Muscle of back (tissue), 11 donors: ENCODE data around the gene TRAF3IP3. TPM values are rescaled to one million over a fixed set of nuclear protein-coding genes. Genes with fewer than 3 reads are reported as not detected.

ENCODE experiments used
- DNase-seq, 3 donors: peaks; one replicate each; pipeline versions ENCODE4 v3.0.0 to v3.0.0-alpha.2; 2013
- polyA plus RNA-seq, 10 donors: library from polyadenylated mRNA; unstranded; fragments of 120-200 nt; gene quantifications; one replicate each; pipeline ENCODE4 v1.2.1, GENCODE V29; 2013; ENCODE audit not compliant: insufficient read length in 10 of 10

Gene TRAF3IP3
- polyA plus RNA-seq, 10 donors = 1.3 to 17.7 (median 2.9) TPM

DNA sequence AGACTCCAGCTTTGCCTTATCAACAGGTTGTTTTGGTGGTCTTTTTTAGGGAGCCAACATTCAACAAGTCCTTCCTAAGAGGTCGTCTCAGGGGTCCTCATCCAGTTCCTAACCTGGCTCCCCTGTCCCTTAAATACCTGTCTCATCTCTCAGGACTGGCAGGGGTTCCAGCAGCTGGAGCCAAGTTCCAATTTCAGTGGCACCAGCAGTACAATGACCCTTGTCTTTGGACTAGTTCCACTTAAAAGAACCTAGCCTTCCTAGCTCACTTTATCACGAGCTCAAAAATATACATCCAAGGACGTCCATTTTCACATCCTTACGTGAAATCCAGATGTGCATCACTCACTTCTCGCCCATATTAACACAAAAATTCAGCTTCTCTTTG is 18.7 kb upstream of the TRAF3IP3 start:
- DNase-seq = no peak

DNA sequence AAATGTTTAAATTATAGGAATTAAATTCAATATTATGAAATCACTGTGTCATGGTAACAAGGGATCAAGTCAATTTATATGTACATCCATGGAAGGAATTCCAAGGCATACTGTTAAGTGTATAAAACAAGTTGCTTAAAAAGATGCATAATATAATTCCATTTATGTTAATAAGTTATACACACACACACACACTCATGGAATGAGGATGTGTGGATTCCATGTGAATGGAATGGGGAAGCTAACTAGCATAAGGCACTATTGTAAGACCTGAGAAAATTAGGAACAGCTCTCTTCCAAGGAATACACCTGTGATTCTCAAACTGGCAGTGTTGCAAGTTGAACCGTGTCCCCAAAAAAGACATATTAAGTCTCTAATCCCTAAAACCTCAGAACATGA is 17.6 kb upstream of the TRAF3IP3 start:
- no peak for DNase-seq

DNA sequence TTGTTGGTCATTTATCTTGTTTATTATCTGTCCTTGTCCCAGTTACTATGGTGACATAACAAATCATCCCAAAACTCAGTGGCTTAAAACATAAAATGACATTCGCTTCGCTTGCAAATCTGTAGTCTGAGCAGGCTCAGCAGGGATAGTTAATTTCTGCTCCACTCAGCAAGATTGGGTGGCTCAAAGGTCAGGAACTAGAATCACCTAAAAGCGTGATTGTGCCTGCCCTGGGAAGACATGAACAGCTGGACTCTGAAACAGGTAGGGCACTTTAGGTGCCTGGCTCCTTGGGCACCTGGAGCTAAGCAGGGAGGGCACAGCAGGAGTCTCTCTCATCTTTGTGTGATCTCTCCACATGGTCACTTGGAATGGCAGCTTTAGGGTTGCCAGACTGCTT is 14.7 kb upstream of the TRAF3IP3 start:
- no peak for DNase-seq

DNA sequence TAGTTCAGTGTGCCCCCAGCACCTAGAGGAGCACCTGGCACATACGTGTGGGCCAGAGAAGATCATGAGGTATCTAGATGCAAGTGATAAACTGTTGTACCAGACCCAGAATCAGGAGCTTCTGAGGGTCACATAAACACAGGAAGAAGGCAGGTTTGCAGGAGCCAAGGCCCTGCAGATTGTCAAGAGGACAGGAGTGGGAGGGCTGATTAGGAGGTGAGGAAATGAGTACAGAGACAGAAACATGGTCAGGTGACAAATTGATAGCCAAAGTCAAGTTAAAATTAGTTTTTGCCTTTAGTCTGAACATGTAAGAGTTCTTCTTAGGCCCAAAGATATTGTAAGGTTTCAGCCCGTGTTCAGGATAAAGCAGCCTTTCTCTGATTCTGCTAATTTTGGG is 14.0 kb upstream of the TRAF3IP3 start:
- DNase-seq = no peak

DNA sequence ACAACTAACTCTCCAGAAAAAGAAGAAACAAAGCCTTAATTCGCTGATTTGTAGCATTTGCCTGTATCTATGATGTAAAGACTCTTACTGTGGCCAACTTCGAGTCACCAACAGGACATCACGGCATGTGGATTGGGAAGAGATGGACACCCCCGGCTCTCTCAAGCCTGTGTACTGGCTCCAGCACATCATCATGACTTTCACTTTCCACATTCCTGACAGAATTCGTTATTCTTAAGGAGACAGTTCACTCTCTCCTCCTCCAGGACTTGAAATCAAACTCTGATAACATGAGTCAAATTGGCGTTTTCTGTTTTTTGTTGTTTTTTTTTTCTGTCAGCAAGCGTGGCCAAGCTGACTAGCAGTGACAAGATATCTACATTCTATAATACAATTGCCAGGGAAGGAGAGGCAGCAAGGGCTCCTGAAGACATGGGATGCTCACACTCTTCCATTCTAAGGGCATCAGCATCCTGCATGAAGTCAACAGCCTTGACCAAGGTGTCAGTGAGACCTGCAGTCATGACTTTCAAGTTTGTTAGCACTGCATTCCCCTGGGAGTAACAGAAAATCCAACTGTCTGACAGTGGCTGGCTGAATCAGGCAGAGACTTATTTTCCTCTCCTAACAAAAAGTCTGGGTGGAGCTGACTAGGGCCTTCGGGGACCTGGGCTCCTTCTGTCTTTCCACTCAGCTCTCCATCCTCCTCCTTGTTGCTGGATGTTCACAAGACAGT is 13.3 kb upstream of the TRAF3IP3 start:
- peak; percentile 27 to 42 (median 34) for DNase-seq

DNA sequence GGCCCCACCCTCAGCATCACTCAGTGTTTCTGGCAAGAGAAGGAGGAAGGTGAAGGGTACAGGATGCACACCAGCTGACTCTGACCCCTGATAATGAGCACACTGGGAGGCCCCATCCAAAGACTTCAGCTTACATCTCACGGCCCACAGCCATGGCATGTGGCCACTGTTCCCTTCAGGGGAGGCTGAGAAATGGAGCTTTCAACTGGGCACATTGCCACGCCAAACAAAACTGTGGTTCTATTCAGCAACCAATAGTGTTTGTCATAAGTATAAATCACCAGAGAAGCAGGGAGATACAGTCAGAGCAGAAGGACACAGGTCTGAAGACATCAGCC is 12.7 kb upstream of the TRAF3IP3 start:
- DNase-seq = peak in 1 of 3 donors; percentile 38

DNA sequence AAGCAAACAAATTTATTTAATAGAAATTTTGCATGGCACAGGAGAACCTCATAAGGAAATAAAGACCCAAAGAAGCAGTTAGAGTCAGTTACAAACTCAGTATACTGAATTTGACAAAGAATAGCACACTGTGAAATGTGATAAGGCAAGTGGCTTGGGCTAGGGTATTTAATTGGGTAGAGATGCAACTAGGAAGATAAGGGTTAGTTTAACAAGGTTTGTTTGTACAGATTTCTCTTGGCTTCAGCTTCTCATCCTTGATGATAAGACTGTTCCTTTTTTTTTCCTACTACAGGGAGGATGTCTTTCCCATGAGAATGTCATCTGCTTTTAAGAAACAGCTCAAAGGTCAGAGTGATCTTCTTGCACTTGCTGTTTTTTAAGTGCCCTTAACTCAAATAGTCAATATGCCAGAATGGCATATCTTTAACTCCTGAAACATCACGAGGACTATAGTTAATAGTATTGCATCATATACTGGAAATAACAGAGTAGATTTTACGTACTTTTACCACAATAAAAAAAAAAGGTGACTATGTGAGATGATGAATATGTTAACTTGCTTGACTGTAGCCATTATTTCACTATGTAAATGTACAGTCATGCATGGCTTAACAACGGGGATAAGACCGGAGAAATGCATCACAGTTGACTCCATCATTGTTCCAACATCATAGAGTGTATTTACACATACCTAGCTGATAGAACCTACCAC is 9.2 kb upstream of the TRAF3IP3 start:
- DNase-seq = no peak

DNA sequence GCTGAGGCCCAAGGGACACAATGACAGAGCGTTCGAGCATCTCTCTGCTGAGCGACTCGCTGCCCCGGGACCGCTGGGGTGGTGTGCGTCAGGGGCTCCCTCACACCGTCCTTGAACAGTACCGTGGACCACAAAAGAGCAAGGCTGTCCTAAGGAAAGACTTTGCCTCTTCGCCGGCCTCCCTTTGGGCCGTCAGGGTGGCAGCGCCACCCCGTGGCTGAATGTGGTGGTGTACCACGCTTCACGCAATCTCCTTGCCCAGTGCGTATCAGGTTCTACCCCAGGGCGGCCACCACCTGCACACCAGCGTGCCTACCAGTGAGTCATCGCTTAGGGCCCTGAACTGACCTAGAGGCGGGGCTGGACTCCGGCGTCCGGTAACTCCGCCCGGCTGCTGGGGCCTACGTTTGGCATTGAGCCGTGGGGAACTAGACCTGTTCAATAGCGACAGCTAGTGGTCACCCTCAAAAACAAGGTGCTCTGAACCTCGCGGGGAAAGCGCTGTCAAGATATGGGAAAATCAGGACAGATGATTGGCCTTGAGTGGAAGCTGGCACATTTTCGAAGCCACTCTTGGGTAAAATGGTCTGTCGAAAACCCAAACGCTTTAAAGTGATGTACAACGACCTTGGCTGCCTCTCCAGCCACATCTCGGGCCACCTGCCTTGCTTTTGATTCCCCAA is 8.1 kb upstream of the TRAF3IP3 start:
- DNase-seq = peak; percentile 75 to 89 (median 84)

DNA sequence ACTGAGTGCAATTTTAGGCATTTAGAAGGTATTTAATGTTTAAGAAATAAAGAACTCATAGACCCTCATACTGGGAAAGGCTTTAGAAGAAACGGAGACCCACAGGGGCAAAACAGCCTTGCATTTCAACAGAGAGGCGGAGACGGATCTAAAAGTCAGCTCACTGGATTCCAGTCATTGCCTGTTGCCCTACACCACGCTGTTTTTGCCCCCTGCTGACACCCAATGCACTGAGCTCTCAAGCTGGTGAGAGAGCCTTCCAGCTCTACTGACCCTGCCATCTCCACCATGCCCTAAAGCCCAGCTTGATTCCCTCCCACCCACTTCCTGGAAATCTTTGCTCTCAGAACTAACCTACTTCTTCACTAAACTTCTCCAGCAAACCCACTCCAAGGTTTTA is 7.2 kb upstream of the TRAF3IP3 start:
- no peak for DNase-seq

DNA sequence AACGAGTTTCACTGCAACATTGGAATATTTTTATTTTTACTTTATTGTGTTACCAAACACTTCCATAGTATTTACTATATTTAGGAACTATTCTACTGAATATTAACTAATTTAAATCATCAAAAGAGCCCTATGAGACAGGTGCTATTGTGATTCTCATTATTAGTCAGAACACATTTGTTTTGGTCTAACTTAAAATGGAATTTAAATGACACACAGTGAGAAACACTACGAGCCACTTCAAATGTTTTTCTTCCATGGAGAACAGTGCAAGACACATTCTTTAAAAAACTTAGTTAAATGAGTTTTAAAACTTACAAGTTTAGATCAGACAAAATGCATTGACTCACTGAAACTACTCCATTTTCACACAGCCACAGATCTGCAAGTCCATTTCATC is 6.6 kb upstream of the TRAF3IP3 start:
- no peak for DNase-seq

DNA sequence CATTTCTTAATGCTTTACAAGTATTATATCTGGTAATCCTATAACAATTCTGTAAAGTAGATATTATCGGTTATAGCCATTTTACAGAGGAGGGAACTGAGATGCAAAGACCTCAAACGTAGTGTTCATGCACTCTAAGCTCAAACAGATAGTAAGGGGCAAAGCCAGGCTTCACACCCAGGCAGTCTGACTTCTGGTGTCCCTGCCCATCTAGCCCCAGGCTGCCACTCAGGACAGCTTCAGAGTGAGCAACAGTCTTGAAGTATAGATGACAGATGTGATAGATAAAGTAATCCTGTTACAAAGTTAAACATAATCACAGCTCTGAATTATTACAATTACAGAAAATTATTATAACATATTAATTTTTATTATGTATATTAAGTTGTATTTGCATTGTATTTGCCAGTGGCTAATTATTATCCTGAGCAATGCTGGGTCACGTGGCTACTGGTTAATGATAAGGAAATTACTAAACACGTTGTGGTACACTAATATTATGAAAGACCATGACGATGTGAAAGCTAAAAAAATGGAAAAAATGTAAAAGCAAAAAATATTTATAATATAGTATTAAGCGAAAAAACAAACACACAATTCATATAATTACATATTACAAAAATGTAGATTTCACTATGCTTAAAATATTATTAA is 6.1 kb upstream of the TRAF3IP3 start:
- DNase-seq = no peak

DNA sequence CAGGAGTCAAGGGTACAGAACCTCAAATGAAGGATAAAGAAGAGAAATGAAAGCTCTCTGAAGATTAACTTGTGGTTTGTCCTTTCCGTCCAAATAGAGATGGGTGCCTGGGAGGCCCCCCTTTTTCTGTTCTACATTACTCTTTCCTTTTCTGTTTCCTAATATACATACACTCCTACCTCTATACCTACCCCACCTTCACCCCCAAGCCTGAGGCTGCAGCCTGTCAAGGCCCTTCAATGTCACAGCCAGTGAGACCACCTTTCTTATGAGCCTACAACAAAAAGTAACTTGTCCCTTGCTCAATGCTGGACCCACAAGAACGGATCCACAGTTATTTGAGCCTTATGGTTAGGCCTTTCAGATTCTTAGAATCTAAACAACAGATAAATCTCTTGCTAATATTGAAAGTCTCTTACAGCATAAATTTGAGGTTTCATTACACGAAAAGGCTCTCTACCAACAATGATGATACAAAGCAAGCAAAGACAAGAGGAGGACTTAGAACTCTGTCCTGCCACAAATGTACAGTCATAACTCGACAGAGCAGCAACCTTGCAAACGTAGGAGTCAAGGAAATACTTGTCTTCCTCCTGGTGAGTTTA is 4.1 kb upstream of the TRAF3IP3 start:
- DNase-seq = no peak

DNA sequence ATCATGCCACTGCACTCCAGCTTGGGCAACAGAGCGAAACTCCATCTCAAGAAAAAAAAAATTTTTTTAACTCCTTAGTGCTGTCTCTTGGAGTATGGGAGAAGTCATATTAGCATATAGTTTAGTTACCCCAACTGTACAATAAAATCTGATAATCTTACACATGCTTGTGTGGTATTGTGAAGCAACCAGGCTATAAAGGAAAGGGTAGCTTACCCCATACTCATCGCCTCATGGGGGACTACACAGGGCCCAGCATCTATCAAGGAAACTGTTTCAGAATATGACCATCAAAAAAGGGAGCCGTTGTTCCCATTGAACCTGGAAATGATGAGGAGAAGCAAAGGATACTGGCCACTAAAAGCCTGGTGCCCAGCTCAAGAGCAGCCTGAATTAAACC is 3.0 kb upstream of the TRAF3IP3 start:
- no peak for DNase-seq

DNA sequence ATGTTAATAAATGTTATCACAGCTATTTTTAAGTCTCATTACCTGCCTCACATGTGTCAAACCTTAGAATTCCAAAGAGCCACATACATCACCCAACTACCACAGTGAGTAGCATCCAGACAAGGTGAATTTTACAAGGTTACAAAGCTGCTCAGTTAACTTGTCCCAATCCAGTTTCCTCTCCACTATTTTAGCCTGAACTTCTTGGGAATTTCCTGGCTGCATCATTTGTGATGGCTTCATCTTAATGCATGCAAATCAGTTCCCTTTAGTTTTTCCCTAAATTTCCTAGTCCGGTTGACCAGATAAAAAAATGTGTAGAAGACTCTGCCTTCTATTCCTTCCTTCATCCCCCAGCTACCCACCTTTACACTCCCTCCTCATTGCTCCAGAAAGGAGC is 597 bp upstream of the TRAF3IP3 start:
- no peak for DNase-seq

DNA sequence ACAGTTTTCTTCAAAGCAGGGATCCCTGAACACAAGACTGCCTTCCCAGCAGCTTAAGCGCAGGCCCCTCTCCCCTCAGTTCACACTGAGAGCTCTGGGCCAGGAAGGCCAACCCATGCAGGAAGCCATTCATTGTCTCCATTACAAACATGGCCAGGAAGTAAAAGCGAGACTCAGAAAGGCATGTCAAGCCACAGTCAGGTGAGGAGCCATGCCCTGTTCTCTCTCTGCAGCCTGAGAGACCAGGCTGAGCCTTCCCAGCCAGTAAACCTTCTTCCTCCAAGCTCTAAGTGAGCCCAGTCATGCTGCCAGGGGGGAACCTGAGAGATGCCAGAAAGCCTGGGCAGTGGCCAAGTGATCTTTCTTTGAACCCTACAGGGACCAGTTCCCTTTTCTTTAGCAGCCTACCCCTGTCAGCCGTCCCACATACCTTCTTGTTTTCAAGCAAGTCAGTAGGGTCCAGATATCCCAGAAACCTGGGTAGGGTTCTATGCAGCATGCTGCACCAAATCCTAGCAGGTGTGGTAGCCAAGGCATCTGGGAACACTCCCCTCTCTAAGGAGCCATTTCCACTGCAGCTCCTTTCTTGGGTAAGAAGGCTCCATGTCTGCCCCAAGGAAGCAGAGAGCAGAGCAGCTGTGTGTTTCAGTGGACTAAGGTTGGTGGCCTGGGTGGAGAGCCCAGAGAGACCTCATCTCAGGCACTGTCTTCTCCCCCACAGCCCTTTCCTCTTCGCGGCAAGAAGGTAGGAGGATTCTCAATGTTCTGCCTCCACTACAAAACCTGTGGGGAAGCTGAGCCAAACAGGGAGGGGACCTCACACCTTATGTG is 977 bp downstream of the TRAF3IP3 start:
- DNase-seq = no peak

DNA sequence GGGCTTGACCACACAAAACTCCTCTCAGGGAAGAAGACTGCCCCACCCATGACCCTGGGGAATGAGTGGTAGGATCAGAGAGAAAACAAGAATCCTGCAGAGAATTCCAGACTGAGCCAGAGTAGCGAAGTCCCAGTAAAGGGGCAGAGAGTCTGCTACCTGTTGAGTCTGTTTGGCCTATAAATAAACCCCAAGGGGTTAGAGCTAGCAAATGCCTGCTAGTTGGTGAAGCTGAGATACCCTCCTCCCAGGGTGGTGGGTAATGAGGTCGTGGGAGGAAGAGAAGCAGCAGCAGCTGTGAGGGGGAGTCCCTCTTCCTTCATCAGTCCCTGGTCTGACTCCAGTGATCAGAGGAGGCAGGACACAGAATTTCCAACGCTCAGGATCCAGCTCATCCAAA is 2.5 kb downstream of the TRAF3IP3 start:
- no peak for DNase-seq

DNA sequence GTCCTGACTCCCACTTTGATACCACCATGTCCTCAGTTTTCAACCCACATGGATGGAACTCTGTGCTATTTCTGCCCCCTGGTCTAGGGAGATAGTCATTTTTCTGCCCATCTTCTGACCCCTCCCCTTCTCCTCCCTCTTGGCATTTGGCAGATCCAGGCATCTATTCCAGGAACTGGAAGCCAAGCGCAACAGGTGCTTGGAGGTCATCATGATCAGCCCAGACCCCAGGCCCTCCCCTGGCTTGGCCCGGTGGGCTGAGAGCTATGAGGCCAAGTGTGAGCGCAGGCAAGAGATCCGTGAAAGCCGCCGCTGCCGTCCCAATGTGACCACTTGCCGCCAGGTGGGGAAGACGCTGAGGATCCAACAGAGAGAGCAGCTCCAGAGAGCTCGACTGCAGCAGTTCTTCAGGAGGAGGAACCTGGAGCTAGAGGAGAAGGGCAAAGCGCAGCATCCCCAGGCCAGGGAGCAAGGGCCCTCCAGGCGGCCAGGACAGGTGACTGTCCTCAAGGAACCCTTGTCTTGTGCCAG is 4.0 kb downstream of the TRAF3IP3 start:
- DNase-seq = peak in 1 of 3 donors; percentile 18

DNA sequence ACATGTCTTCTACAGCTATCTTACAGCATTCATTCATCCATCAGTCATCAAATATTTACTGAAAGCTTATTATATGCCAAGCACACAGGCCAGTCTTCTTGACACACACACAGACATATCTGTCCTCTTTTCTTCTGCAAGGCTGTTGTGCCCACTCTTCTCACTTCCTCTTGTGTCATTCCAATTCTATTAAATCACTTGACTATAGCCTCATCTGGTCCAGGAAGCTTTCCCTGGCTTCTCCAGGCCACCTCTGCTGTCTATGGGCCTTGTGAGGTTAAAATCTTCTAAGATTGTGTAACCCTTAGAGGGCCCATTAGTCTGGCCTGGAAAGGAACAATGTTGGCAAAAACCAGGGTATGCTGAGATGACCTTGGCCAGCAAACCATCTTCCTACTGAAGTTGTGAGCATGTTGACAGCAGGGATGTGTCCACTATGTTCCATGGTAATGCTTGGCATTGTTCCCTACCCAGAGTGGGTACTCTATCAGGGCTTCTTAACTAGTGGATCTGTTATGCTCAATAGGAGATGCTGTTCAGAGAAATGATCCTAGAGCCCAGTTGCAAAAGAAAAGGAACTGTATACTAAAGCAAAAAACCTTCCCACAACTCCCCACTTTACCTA is 5.3 kb downstream of the TRAF3IP3 start:
- no peak for DNase-seq

DNA sequence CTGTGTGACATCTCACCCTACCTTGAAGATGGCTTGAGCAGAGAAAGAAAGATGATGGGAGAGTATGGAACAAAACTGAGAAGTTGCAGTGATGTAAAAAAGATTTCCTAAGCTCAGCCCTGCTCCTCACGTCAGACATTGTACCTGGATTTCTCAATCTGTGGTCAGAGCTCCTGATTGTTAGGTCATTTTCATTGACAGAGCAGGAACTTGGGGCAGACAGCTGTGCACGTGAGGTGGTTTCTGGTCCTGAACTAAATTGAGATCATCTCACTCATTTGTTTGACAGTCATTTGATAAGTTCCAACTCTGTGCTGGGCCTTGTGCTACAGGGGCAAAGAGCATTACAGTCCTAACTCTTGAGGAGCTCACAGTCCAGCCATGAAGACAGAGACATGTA is 10.2 kb downstream of the TRAF3IP3 start:
- DNase-seq = no peak

DNA sequence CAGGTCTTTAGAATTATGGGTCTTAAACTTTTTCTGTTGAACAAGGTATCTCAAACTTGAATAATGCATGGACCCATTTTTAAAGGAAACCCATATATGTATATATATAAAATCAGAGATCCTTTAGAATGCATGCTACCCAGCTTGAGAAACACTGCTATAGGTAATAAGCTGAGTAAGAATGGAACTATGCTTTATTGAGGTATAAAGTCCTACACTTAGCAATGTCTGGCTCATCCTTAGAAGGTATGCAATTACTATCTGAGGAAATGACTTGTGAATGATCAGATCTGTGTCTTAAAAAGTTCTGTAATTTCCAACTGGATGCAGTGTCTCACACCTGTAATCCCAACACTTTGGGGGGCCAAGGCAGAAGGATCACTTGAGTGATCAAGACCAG is 11.2 kb downstream of the TRAF3IP3 start:
- DNase-seq = no peak

DNA sequence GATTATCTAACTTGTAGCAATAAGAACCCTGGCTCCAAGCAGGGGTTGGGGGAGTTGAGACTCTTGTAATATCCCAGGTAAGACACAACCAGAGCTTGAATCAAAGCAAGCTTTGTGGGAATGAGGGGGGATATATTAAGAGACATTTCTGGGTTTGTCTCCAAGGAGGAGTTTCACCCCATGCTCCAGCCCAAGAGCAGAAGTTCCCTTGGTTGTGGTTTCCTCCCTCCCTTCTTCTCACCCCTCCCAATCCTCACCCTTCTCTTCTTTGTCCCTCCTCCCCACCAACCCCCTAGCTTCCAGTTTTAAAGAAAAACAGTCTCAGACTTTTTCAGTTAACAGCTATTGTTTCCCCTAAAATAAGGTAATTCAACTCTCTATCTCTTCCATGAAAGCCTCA is 11.9 kb downstream of the TRAF3IP3 start:
- DNase-seq = no peak
